ENCODE data around the gene CORIN.

GRCh38 chr4:47763279-47763678 is 74.6 kb downstream of the CORIN start:
- TF ChIP-seq CTCF (IDR thresholded peaks at IDR 0.05) (no peak), POLR2A (IDR thresholded peaks at IDR 0.05) (no peak)
